LNCaP clone FGC (cell line): ENCODE measurements around the gene LPAR6.
"Not testable (repeated sequence)": the region's sequence is repeated elsewhere in the genome, so short reads cannot be mapped to it uniquely, and the experiment has no call there.

Source experiments
- DNase-seq: peaks from one replicate; pipeline ENCODE4 v3.0.0-alpha.2; 2011; ENCODE audit warnings: low read depth
- H3K4me3 ChIP-seq: 2 replicates; pipeline ENCODE4 v1.5.1; 2011; ENCODE audit warnings: mild to moderate bottlenecking, low read depth, low read length, control low read depth
- CTCF ChIP-seq: IDR thresholded peaks from 2 replicates; pipeline ENCODE4 v1.5.1; 2012; ENCODE audit warnings: mild to moderate bottlenecking; ENCODE audit not compliant: control insufficient read depth, insufficient read depth; ENCODE audit errors: extremely low read depth

Gene LPAR6

GRCh38 chr13:48412881-48413351 is at the start of gene LPAR6:
Gene LPAR6, minus strand, starts transcription at chr13:48413113. Its CDS starts 690 bp downstream, at chr13:48412423.
- peak within 1 kb of the TSS; percentile 51 for H3K4me3 ChIP-seq

GRCh38 chr13:48457578-48458242 is 44.8 kb upstream of the LPAR6 start:
- DNase-seq = no peak
- H3K4me3 ChIP-seq = no peak overlapping the region
- no peak for TF ChIP-seq CTCF

More at GRCh38 chr13:48412881-48413351, at the start of gene LPAR6:
- DNase-seq = peak; percentile 74
- TF ChIP-seq CTCF = no peak

- H3K4me3 ChIP-seq = no peak overlapping the region
- TF ChIP-seq CTCF = no peak
- DNase-seq = no peak
These were observed 43.6 kb upstream of the LPAR6 start for GRCh38 chr13:48456546-48456945.

GRCh38 chr13:48451196-48451595 is 38.3 kb upstream of the LPAR6 start:
- not testable (repeated sequence) for DNase-seq, H3K4me3 ChIP-seq

- no peak for TF ChIP-seq CTCF
- DNase-seq = no peak
- no peak overlapping the region for H3K4me3 ChIP-seq
These were observed 36.7 kb upstream of the LPAR6 start for GRCh38 chr13:48449656-48450055.

- no peak for TF ChIP-seq CTCF
- DNase-seq = no peak
- peak overlapping the region; percentile 1; the same call in 1 of the 2 replicates for H3K4me3 ChIP-seq
These were observed 36.2 kb upstream of the LPAR6 start for GRCh38 chr13:48448959-48449614.

- no peak overlapping the region for H3K4me3 ChIP-seq
- TF ChIP-seq CTCF = no peak
- peak; percentile 28 for DNase-seq
These were observed 35.5 kb upstream of the LPAR6 start for GRCh38 chr13:48448285-48448958.
